A673 (cell line): ENCODE measurements around the gene XPNPEP2.

Experiments
- EZH2 ChIP-seq: fragments of 200-600 bp; sonication (generic); IDR thresholded peaks from 2 replicates; pipeline ENCODE4 v1.6.1; 2017; ENCODE audit warnings: borderline replicate concordance, low read depth, mild to moderate bottlenecking, mixed read lengths, antibody characterized with exemption, low read length; ENCODE audit not compliant: poor library complexity, severe bottlenecking
- TF ChIP-seq, protein P1 (sequence below): fragments of 300-800, 200-600 bp; sonication (generic); conservative IDR thresholded peaks from 2 replicates; pipeline ENCODE4 v1.5.1; 2017; ENCODE audit warnings: low read depth, mild to moderate bottlenecking, antibody characterized with exemption, low read length, moderate library complexity, mixed read lengths

- no peak for TF ChIP-seq EZH2
- TF ChIP-seq, protein P1, sequence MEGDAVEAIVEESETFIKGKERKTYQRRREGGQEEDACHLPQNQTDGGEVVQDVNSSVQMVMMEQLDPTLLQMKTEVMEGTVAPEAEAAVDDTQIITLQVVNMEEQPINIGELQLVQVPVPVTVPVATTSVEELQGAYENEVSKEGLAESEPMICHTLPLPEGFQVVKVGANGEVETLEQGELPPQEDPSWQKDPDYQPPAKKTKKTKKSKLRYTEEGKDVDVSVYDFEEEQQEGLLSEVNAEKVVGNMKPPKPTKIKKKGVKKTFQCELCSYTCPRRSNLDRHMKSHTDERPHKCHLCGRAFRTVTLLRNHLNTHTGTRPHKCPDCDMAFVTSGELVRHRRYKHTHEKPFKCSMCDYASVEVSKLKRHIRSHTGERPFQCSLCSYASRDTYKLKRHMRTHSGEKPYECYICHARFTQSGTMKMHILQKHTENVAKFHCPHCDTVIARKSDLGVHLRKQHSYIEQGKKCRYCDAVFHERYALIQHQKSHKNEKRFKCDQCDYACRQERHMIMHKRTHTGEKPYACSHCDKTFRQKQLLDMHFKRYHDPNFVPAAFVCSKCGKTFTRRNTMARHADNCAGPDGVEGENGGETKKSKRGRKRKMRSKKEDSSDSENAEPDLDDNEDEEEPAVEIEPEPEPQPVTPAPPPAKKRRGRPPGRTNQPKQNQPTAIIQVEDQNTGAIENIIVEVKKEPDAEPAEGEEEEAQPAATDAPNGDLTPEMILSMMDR = no peak
These were observed 2.3 kb upstream of the XPNPEP2 start for GRCh38 chrX:129736491-129736890.
